HepG2 (cell line): ENCODE measurements around the gene FFAR2. TPM values are rescaled to one million over a fixed set of nuclear protein-coding genes. Genes with fewer than 3 reads are reported as not detected.

Source experiments
- ATAC-seq: fragments of 200-7000 bp; cut with Tn5 transposase; 3 replicates; pipeline ENCODE4 v1.9.1; 2020; ENCODE audit warnings: mild to moderate bottlenecking, moderate library complexity
- BruUV-seq: library from RNA; stranded (reverse); fragments of 400-500 nt; replicated peaks from 2 replicates; lab custom pipeline; 2021; lab: Mats Ljungman, UMichigan
- CTCF ChIA-PET: fragments of 300-600 bp; formaldehyde crosslinking; extraction: SDS; loops from one replicate; lab custom pipeline; 2021; ENCODE audit warnings: low total read pairs, inconsistent platforms, low intra/inter-chr PET ratio; lab: Yijun Ruan, JAX
- POLR2A ChIA-PET: fragments of 350-600 bp; sonication (Branson Sonifier 250); formaldehyde crosslinking; loops from one replicate; lab custom pipeline; 2020; ENCODE audit warnings: antibody characterized with exemption, inconsistent platforms; lab: Yijun Ruan, JAX
- DNase-seq: peaks from one replicate; pipeline ENCODE4 v3.0.0-alpha.2; 2015; ENCODE audit warnings: low spot score
- FAIRE-seq: peaks from 3 replicates; lab custom pipeline; 2011; peaks lifted over from hg19 to GRCh38; lab: Jason Lieb, UNC
- H2AFZ ChIP-seq: one replicate; pipeline ENCODE4 v1.6.1; 2011; ENCODE audit warnings: low read length, inconsistent platforms
- H3K27ac ChIP-seq: fragments of 300-600 bp; 3 replicates; pipeline ENCODE4 v1.8.0; 2011; ENCODE audit warnings: mixed run types, mild to moderate bottlenecking, mixed read lengths, low read length, inconsistent platforms; ENCODE audit not compliant: insufficient read depth; ENCODE audit errors: extremely low read length
- H3K27me3 ChIP-seq, 2 experiments: fragments of 200-600 bp in 1 of 2; 2 replicates in 1 of 2; 3 replicates in 1 of 2; pipeline versions ENCODE4 v1.6.0 to v1.8.0; 2011; ENCODE audit warnings: low read length in 2 of 2, mild to moderate bottlenecking in 2 of 2, moderate library complexity in 2 of 2, inconsistent platforms in 1 of 2; ENCODE audit not compliant: insufficient read depth in 2 of 2, control insufficient read depth in 1 of 2
- H3K36me3 ChIP-seq, 2 experiments: fragments of 200-600 bp in 1 of 2; replicated peaks in 1 of 2; 2 replicates in 1 of 2; 3 replicates in 1 of 2; pipeline versions ENCODE4 v1.5.1 to v1.8.0; 2011; ENCODE audit warnings: low read length in 2 of 2, inconsistent platforms in 1 of 2; ENCODE audit not compliant: insufficient read depth in 2 of 2, control insufficient read depth in 1 of 2
- H3K4me1 ChIP-seq: 2 replicates; pipeline ENCODE4 v1.5.1; 2012; ENCODE audit warnings: low read length, inconsistent platforms; ENCODE audit not compliant: insufficient read depth
- H3K4me2 ChIP-seq: 2 replicates; pipeline ENCODE4 v1.6.0; 2011; ENCODE audit warnings: low read depth, low read length, inconsistent platforms
- H3K4me3 ChIP-seq, 3 experiments: fragments of 200-600 bp in 1 of 3; sonication (generic), shearing (Covaris generic) in 1 of 3; replicated peaks in 1 of 3; 2 replicates each; pipeline ENCODE4 v1.5.1; 2011 to 2016; ENCODE audit warnings: low read length in 3 of 3, inconsistent platforms in 2 of 3, low read depth in 2 of 3, mild to moderate bottlenecking in 2 of 3, control low read depth in 1 of 3, mixed read lengths in 1 of 3; ENCODE audit not compliant: insufficient read depth in 1 of 3
- H3K79me2 ChIP-seq: one replicate; pipeline ENCODE4 v1.6.1; 2011; ENCODE audit warnings: low read length, inconsistent platforms; ENCODE audit not compliant: insufficient read depth
- H3K9ac ChIP-seq: 2 replicates; pipeline ENCODE4 v1.6.0; 2011; ENCODE audit warnings: mild to moderate bottlenecking, low read depth, low read length, inconsistent platforms; ENCODE audit not compliant: insufficient read depth
- H3K9me3 ChIP-seq: 2 replicates; pipeline ENCODE4 v1.5.1; 2012; ENCODE audit warnings: mild to moderate bottlenecking, low read length
- H4K20me1 ChIP-seq: 2 replicates; pipeline ENCODE4 v1.6.0; 2011; ENCODE audit warnings: inconsistent platforms, mild to moderate bottlenecking, low read length, moderate library complexity; ENCODE audit not compliant: insufficient read depth
- ARID2 ChIP-seq: sonication (generic); formaldehyde crosslinking; IDR thresholded peaks from 2 replicates; pipeline ENCODE4 v1.8.1; 2022; ENCODE audit warnings: mild to moderate bottlenecking, missing genetic modification reagents, borderline replicate concordance
- BHLHE40 ChIP-seq: IDR thresholded peaks from 2 replicates; pipeline ENCODE4 v1.6.1; 2011; ENCODE audit warnings: low read length, improper control_type of control experiment
- FOSL2 ChIP-seq: sonication (generic); formaldehyde crosslinking; IDR thresholded peaks from 2 replicates; pipeline ENCODE4 v1.4.0; 2020; ENCODE audit warnings: missing genetic modification reagents
- RFX1 ChIP-seq: fragments of 450-650 bp; IDR thresholded peaks from 2 replicates; pipeline ENCODE4 v1.6.1; 2017
- WGBS: methylation state at CpG from one replicate; pipeline ENCODE4 v1.1.6; 2017; ENCODE audit warnings: low lambda C conversion rate; 5-methylcytosine and 5-hydroxymethylcytosine counted together
- in situ Hi-C: cut with HindIII; loops from 2 replicates; pipeline ENCODE4 v1.10.0; 2017; ENCODE audit warnings: low pct_unique_long_range_greater_than_20kb; ENCODE audit not compliant: extremely low pct_ligation_motif_present
- intact Hi-C: fragments of 100-400 bp; cut with micrococcal nuclease; formaldehyde crosslinking; loops from one replicate; pipeline ENCODE4 v1.10.0; 2022; ENCODE audit not compliant: unreplicated experiment
- polyA plus RNA-seq, 8 experiments: library from polyadenylated mRNA; depleted of rRNA in 3 of 8; stranded (reverse) in 7 of 8; unstranded in 1 of 8; fragments of >200 nt; fragmentation: Illumina TruSeq in 4 of 8; extraction: Trizol in 4 of 8; gene quantifications; 2 replicates each; pipeline versions ENCODE4 v1.2.1 to v1.2.3, GENCODE V29; 2011 to 2016; ENCODE audit warnings: low read depth in 4 of 8, missing spikeins in 1 of 8, mixed read lengths in 1 of 8; ENCODE audit not compliant: insufficient read depth in 1 of 8
- total RNA-seq, 5 experiments: library from RNA; depleted of rRNA; stranded (reverse); fragments of >200 nt; fragmentation: Illumina TruSeq; extraction: Trizol; gene quantifications; 2 replicates each; pipeline ENCODE4 v1.2.3, GENCODE V29; 2016; ENCODE audit warnings: low read depth in 1 of 5
- TF ChIP-seq, protein P1 (sequence below), 2 experiments: IDR thresholded peaks; 2 replicates each; pipeline ENCODE4 v1.6.1; 2011 to 2012; ENCODE audit warnings: low read length in 2 of 2, borderline replicate concordance in 1 of 2, low read depth in 1 of 2, mild to moderate bottlenecking in 1 of 2, moderate library complexity in 1 of 2
- TF ChIP-seq, protein P2 (sequence below): sonication (generic); formaldehyde crosslinking; IDR thresholded peaks from 2 replicates; pipeline ENCODE4 v1.5.1; 2020; ENCODE audit warnings: missing genetic modification reagents, mild to moderate bottlenecking, borderline replicate concordance

Gene FFAR2
- total and polyA plus RNA-seq, 2 of the 13 experiments (the other 11 are each of a cell fraction or from before 2014, with no cell fraction given): 0.12 TPM; not detected in 1

DNA sequence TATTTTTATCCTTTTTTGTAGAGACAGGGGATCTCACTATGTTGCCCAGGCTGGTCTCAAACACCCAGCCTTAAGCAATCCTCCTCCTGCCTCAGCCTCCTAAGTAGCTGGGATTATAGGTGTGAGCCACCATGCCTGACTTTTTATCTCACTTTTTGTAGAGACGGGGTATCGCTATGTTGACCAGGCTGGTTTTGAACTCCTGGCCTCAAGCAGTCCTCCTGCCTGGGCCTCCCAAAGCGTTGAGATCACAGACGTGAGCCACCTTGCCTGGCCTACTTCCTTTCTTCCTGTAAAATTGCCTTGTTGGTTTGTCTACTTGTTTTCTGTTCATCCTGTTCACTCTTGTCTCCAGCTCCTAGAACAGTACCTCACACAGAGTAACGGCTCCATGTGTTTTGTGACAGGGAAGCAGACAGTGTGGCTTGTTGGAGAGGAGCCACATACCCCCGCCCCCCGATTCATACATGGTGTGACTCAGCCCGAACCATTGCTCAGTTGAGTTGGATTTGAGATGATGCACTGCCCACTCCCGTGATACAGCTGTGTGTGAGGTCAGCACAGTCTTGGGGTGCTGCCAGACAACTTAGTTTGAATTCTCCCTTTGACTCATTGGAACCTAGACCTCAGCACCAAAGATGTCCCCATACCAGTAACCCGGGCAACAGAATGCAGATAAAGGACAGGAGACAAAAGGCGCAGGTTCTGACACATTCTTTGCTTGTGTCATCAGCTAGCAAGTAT lies 43.0 kb upstream of the FFAR2 start:
- Histone ChIP-seq H3K4me2 (no peak overlapping the region), H3K9me3 (no peaks in the 10 kb centered on the region), H3K36me3 (no peaks in the 10 kb centered on the region), H3K27me3 (peaks cover 4 to 21% of the 10 kb centered on the region in 2 experiments; a peak in 3 of 5 replicates), H3K9ac (no peak overlapping the region), H3K79me2 (no peaks in the 10 kb centered on the region), H2AFZ (no peak overlapping the region), H3K4me1 (peaks cover 32% of the 10 kb centered on the region), H3K27ac (no peak overlapping the region), H4K20me1 (no peaks in the 10 kb centered on the region), H3K4me3 (no peak overlapping the region)
- TF ChIP-seq FOSL2 (CRISPR knock-in tag) (peak; percentile 35), BHLHE40 (peak; percentile 39), ARID2 (CRISPR knock-in tag) (no peak), RFX1 (peak; percentile 47; the same call in 1 of the 2 replicates)
- ATAC-seq (peak; percentile 49), FAIRE-seq (no peak), DNase-seq (peak; percentile 70)
- 29% methylated on average over 11 of the region's 11 CpGs for WGBS
- BruUV-seq: no TSS peak
- POLR2A ChIA-PET: no interaction called here
- in situ Hi-C loops: no loop called here
- CTCF ChIA-PET: no interaction called here
- intact Hi-C loops: no loop called here

DNA sequence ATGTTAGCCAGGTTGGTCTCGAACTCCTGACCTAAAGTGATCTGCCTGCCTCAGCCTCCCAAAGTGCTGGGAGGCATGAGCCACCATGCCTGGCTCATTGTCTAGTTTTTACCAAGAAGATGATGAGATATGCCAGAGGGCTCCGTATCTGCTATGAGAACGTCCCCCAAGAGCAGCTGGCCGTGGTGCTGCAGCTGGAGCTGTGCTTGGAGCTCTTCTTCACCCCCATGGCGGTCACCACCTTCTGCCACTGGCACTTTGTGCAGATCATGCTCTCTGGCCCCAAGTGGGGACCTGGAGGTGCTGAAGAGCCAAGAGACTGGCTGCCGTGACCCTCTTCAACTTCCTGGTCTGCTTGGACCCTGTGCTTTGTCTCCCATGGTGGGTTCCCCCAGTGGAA lies 40.4 kb upstream of the FFAR2 start:
- H3K4me3 ChIP-seq: no peak overlapping the region
- H3K9ac ChIP-seq: no peak overlapping the region
- ATAC-seq: no peak
- ChIA-PET POLR2A (no interaction called here), CTCF (no interaction called here)
- no peaks in the 10 kb centered on the region for H3K9me3 ChIP-seq
- peaks cover 1 to 23% of the 10 kb centered on the region in 2 experiments; a peak in 3 of 5 replicates for H3K27me3 ChIP-seq
- H3K27ac ChIP-seq: no peak overlapping the region
- intact Hi-C loops (no loop called here), in situ Hi-C loops (no loop called here)
- H4K20me1 ChIP-seq: no peaks in the 10 kb centered on the region
- no TSS peak for BruUV-seq
- H3K4me1 ChIP-seq: peaks cover 26% of the 10 kb centered on the region
- H3K4me2 ChIP-seq: no peak overlapping the region
- no peak for DNase-seq
- H2AFZ ChIP-seq: no peak overlapping the region
- no peak for FAIRE-seq
- TF ChIP-seq, protein P1, sequence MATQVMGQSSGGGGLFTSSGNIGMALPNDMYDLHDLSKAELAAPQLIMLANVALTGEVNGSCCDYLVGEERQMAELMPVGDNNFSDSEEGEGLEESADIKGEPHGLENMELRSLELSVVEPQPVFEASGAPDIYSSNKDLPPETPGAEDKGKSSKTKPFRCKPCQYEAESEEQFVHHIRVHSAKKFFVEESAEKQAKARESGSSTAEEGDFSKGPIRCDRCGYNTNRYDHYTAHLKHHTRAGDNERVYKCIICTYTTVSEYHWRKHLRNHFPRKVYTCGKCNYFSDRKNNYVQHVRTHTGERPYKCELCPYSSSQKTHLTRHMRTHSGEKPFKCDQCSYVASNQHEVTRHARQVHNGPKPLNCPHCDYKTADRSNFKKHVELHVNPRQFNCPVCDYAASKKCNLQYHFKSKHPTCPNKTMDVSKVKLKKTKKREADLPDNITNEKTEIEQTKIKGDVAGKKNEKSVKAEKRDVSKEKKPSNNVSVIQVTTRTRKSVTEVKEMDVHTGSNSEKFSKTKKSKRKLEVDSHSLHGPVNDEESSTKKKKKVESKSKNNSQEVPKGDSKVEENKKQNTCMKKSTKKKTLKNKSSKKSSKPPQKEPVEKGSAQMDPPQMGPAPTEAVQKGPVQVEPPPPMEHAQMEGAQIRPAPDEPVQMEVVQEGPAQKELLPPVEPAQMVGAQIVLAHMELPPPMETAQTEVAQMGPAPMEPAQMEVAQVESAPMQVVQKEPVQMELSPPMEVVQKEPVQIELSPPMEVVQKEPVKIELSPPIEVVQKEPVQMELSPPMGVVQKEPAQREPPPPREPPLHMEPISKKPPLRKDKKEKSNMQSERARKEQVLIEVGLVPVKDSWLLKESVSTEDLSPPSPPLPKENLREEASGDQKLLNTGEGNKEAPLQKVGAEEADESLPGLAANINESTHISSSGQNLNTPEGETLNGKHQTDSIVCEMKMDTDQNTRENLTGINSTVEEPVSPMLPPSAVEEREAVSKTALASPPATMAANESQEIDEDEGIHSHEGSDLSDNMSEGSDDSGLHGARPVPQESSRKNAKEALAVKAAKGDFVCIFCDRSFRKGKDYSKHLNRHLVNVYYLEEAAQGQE (IDR thresholded peaks at IDR 0.05; ENCODE audit: borderline replicate concordance in 1 of 2, low read depth in 1 of 2, low read length in 2 of 2): peak in 1 of 2 experiments; percentile 4; a peak in 3 of 4 replicates
- TF ChIP-seq, protein P2, sequence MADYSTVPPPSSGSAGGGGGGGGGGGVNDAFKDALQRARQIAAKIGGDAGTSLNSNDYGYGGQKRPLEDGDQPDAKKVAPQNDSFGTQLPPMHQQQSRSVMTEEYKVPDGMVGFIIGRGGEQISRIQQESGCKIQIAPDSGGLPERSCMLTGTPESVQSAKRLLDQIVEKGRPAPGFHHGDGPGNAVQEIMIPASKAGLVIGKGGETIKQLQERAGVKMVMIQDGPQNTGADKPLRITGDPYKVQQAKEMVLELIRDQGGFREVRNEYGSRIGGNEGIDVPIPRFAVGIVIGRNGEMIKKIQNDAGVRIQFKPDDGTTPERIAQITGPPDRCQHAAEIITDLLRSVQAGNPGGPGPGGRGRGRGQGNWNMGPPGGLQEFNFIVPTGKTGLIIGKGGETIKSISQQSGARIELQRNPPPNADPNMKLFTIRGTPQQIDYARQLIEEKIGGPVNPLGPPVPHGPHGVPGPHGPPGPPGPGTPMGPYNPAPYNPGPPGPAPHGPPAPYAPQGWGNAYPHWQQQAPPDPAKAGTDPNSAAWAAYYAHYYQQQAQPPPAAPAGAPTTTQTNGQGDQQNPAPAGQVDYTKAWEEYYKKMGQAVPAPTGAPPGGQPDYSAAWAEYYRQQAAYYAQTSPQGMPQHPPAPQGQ (CRISPR knock-in tag): no peak
- WGBS: 20% methylated on average over 2 of the region's 6 CpGs
- H3K36me3 ChIP-seq: no peaks in the 10 kb centered on the region
- no peaks in the 10 kb centered on the region for H3K79me2 ChIP-seq
